Naive thymus-derived CD4-positive, alpha-beta T cell (primary cell): ENCODE data around the gene STUB1. TPM values are rescaled to one million over a fixed set of nuclear protein-coding genes. Genes with fewer than 3 reads are reported as not detected.

ENCODE experiments used
- ATAC-seq: fragments of 150-1000 bp; cut with Tn5 transposase; 2 replicates; pipeline ENCODE4 v1.10.0; 2021; ENCODE audit warnings: mild to moderate bottlenecking, moderate library complexity
- CTCF ChIA-PET: fragments of 350-600 bp; sonication (Branson Sonifier 250); formaldehyde crosslinking; loops from one replicate; lab custom pipeline; 2021; ENCODE audit warnings: antibody characterized with exemption; lab: Charles Lee
- POLR2A ChIA-PET: fragments of 350-600 bp; sonication (Branson Sonifier 250); formaldehyde crosslinking; loops from one replicate; lab custom pipeline; 2021; ENCODE audit warnings: antibody characterized with exemption, inconsistent platforms; lab: Charles Lee
- DNase-seq, 9 donors: peaks; one replicate each; pipeline versions ENCODE4 v3.0.0 to v3.0.0-alpha.2; 2020 to 2022; ENCODE audit warnings: mixed read lengths in 1 of 9
- H3K27ac ChIP-seq: one replicate; pipeline ENCODE4 v1.7.0; 2013; ENCODE audit warnings: mild to moderate bottlenecking, low read depth, low read length, moderate library complexity
- H3K27me3 ChIP-seq, 2 donors: one replicate each; pipeline ENCODE4 v1.7.0; 2013; ENCODE audit warnings: low read length in 2 of 2, mild to moderate bottlenecking in 2 of 2, moderate library complexity in 2 of 2; ENCODE audit not compliant: control insufficient read depth in 2 of 2, insufficient read depth in 2 of 2
- H3K36me3 ChIP-seq, 3 experiments: 1 replicate in 2 of 3; 2 replicates in 1 of 3; pipeline ENCODE4 v1.7.0; 2013; ENCODE audit warnings: low read length in 3 of 3, mild to moderate bottlenecking in 3 of 3, moderate library complexity in 1 of 3; ENCODE audit not compliant: insufficient read depth in 3 of 3, control insufficient read depth in 2 of 3
- H3K4me1 ChIP-seq, 2 donors: one replicate each; pipeline ENCODE4 v1.7.0; 2013; ENCODE audit warnings: low read length in 2 of 2, mild to moderate bottlenecking in 2 of 2, moderate library complexity in 1 of 2; ENCODE audit not compliant: control insufficient read depth in 2 of 2, insufficient read depth in 2 of 2
- H3K4me3 ChIP-seq: 2 replicates; pipeline ENCODE4 v1.7.0; 2013; ENCODE audit warnings: mild to moderate bottlenecking, low read length
- H3K9me3 ChIP-seq, 3 experiments: 1 replicate in 2 of 3; 2 replicates in 1 of 3; pipeline ENCODE4 v1.7.0; 2013; ENCODE audit warnings: low read length in 3 of 3; ENCODE audit not compliant: control insufficient read depth in 2 of 3
- H3K27ac Mint-ChIP-seq, 9 donors: one replicate each; pipeline ENCODE4 v1.8.0; 2020 to 2022; ENCODE audit warnings: mixed read lengths in 9 of 9, mild to moderate bottlenecking in 8 of 9, moderate library complexity in 5 of 9, inconsistent platforms in 2 of 9
- H3K27me3 Mint-ChIP-seq, 5 donors: one replicate each; pipeline ENCODE4 v1.8.0; 2021 to 2022; ENCODE audit warnings: mixed read lengths in 5 of 5, mild to moderate bottlenecking in 1 of 5
- H3K36me3 Mint-ChIP-seq, 5 donors: one replicate each; pipeline ENCODE4 v1.8.0; 2020 to 2022; ENCODE audit warnings: mixed read lengths in 5 of 5, mild to moderate bottlenecking in 3 of 5, inconsistent platforms in 1 of 5
- H3K4me1 Mint-ChIP-seq, 7 donors: one replicate each; pipeline ENCODE4 v1.8.0; 2020 to 2022; ENCODE audit warnings: mixed read lengths in 7 of 7, mild to moderate bottlenecking in 3 of 7, inconsistent platforms in 1 of 7
- H3K4me3 Mint-ChIP-seq, 10 donors: one replicate each; pipeline ENCODE4 v1.8.0; 2020 to 2022; ENCODE audit warnings: mild to moderate bottlenecking in 10 of 10, mixed read lengths in 10 of 10, moderate library complexity in 6 of 10, inconsistent platforms in 2 of 10
- H3K9me3 Mint-ChIP-seq, 11 donors: one replicate each; pipeline ENCODE4 v1.8.0; 2020 to 2022; ENCODE audit warnings: mixed read lengths in 11 of 11, mild to moderate bottlenecking in 4 of 11, inconsistent platforms in 1 of 11, moderate library complexity in 1 of 11
- intact Hi-C, 2 donors: fragments of 100-400 bp; cut with micrococcal nuclease; formaldehyde crosslinking; loops; one replicate each; pipeline ENCODE4 v1.15.1; 2023
- polyA plus RNA-seq, 2 donors: library from polyadenylated mRNA; unstranded; fragments of 300-500 nt; fragmentation: Illumina TruSeq; gene quantifications; one replicate each; pipeline ENCODE4 v1.2.3, GENCODE V29; 2021
- total RNA-seq, 6 experiments: library from RNA in 5 of 6; stranded (reverse) in 5 of 6; gene quantifications; 1 replicate in 5 of 6; 2 replicates in 1 of 6; pipeline ENCODE4 v1.2.3 and lab custom pipeline; 2021 to 2026

Gene STUB1
- total and polyA plus RNA-seq, 7 experiments from 2014 or later = 68.6 to 159 (median 90.6) TPM

DNA sequence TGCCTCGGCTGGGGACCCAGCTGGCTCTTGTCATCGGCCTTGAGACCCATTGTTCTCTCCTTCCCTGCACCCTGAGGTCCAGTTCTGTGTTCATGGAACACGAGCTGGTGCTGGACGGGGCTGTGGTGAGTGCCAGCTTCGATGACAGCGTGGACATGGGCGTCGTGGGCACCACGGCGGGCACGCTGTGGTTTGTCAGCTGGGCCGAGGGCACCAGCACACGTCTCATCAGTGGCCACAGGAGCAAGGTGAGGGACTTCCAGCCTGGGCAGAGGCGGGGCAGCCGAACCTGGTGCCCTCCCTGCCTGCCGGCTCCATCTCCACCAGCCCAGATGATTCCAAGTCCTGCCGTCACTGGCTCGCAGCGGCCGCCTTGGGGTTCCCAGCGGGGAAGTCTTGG is 17.6 kb upstream of the STUB1 start:
- DNase-seq (no peak), ATAC-seq (no peak)
- no peaks in the 10 kb centered on the region for H3K27me3 ChIP-seq
- H3K4me3 Mint-ChIP-seq = no peak overlapping the region
- H3K27ac ChIP-seq = no peak overlapping the region
- CTCF ChIA-PET = no interaction called here
- POLR2A ChIA-PET = interaction anchor here (0.7 kb wide), 1 partner anchor 23 kb away, joined by 3 read pairs; no protein-coding TSS in a partner anchor
- peak overlapping the region in 1 of 9 donors; percentile 25 for H3K27ac Mint-ChIP-seq
- H3K27me3 Mint-ChIP-seq = no peaks in the 10 kb centered on the region
- intact Hi-C loops = no loop called here
- no peak overlapping the region for H3K4me3 ChIP-seq
- H3K4me1 Mint-ChIP-seq = peaks cover 0 to 13% (median 6%) of the 10 kb centered on the region in 7 donors
- H3K4me1 ChIP-seq = peaks cover 8 to 19% of the 10 kb centered on the region in 2 donors
- no peaks in the 10 kb centered on the region for H3K9me3 Mint-ChIP-seq
- H3K36me3 Mint-ChIP-seq = no peaks in the 10 kb centered on the region
- H3K36me3 ChIP-seq = no peaks in the 10 kb centered on the region
- no peaks in the 10 kb centered on the region for H3K9me3 ChIP-seq

DNA sequence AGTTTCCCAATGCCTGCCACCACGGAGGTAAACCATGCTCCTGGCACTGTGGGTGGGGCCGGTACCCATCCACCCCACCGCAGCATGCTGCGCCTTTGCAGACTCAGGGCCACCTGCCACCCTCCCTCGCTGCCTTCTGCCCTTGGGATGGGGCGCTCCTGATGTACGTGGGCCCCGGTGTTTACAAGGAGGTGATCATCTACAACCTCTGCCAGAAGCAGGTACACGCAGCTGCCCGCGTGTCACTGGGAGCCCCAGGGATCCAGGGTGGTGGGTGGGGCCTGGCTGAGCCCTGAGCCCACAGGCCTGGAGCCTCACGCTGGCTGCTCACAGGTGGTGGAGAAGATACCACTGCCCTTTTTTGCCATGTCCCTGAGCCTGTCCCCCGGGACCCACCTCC is 13.6 kb upstream of the STUB1 start:
- Mint-ChIP-seq H3K4me3 (peak overlapping the region in 2 of 10 donors; percentile 78 to 81), H3K4me1 (peaks cover 0 to 10% (median 7%) of the 10 kb centered on the region in 7 donors), H3K27ac (no peak overlapping the region), H3K36me3 (peaks cover 0 to 5% (median 3%) of the 10 kb centered on the region in 5 donors), H3K27me3 (no peaks in the 10 kb centered on the region), H3K9me3 (no peaks in the 10 kb centered on the region)
- ChIA-PET CTCF (interaction anchor here (1.2 kb wide), 1 partner anchor 18 kb away, joined by 4 read pairs; the partner anchor contains the start of gene JMJD8), POLR2A (interaction anchor here (1.1 to 3.5 kb wide), 4 partner anchors 12 to 29 kb away, joined by 3 to 18 read pairs (median 9); no protein-coding TSS in a partner anchor)
- no peak overlapping the region for H3K4me3 ChIP-seq
- DNase-seq (no peak), ATAC-seq (no peak)
- H3K27ac ChIP-seq = no peak overlapping the region
- H3K27me3 ChIP-seq = no peaks in the 10 kb centered on the region
- H3K9me3 ChIP-seq = no peaks in the 10 kb centered on the region
- peaks cover 9 to 13% of the 10 kb centered on the region in 2 donors for H3K4me1 ChIP-seq
- intact Hi-C loops = no loop called here
- H3K36me3 ChIP-seq = peaks cover 0 to 26% (median 3%) of the 10 kb centered on the region in 3 experiments

DNA sequence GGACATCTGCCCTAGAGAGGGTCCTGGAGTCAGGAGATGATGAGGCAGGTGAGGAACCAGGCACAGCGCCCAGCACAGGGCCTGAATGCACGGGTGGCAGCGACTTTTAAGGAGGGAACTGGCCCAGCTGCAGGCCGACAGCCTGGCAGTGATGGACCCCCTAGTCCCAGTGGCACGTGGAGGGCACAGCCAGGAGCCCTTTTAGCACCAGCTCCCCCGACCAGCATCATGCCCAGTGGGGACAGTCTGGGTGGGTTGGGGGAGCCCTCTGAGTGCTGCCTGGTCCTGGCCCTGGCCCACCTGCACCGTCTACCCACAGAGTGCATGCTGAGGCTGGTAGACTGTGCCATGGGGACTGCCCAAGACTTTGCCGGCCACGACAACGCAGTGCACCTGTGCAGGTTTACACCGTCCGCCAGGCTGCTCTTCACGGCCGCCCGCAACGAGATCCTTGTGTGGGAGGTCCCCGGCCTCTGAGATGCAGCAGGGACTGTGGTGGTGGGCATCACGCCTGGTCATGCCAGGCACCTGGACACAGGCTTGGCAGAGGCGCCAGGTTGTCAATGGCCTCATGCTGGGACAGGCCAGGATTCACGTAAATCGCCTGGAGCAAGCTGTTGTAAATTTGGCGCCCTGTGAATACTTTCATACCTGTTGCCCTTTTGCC is 13.0 kb upstream of the STUB1 start:
- Mint-ChIP-seq H3K4me3 (peak overlapping the region; percentile 68 to 84 (median 78)), H3K36me3 (peaks cover 0 to 5% (median 3%) of the 10 kb centered on the region in 5 donors), H3K27me3 (no peaks in the 10 kb centered on the region), H3K9me3 (no peaks in the 10 kb centered on the region), H3K27ac (peak overlapping the region in 7 of 9 donors; percentile 61 to 93 (median 86)), H3K4me1 (peaks cover 0 to 10% (median 6%) of the 10 kb centered on the region in 7 donors)
- CTCF ChIA-PET = interaction anchor here (0.6 to 1.3 kb wide), 4 partner anchors 12 to 29 kb away, joined by 3 to 4 read pairs (median 4); partner anchors contain the start of gene JMJD8
- ATAC-seq (no peak), DNase-seq (no peak)
- intact Hi-C loops = no loop called here
- H3K27me3 ChIP-seq = no peaks in the 10 kb centered on the region
- H3K36me3 ChIP-seq = peaks cover 0 to 33% (median 3%) of the 10 kb centered on the region in 3 experiments
- H3K4me3 ChIP-seq = peak overlapping the region; percentile 42
- POLR2A ChIA-PET = interaction anchor here (0.7 to 5.3 kb wide), 10 partner anchors 9 to 98 kb away, joined by 3 to 33 read pairs (median 7); partner anchors contain the start of genes JMJD8, METTL26, STUB1 and WDR24
- peak overlapping the region; percentile 75 for H3K27ac ChIP-seq
- H3K9me3 ChIP-seq = no peaks in the 10 kb centered on the region
- H3K4me1 ChIP-seq = peaks cover 9 to 12% of the 10 kb centered on the region in 2 donors

DNA sequence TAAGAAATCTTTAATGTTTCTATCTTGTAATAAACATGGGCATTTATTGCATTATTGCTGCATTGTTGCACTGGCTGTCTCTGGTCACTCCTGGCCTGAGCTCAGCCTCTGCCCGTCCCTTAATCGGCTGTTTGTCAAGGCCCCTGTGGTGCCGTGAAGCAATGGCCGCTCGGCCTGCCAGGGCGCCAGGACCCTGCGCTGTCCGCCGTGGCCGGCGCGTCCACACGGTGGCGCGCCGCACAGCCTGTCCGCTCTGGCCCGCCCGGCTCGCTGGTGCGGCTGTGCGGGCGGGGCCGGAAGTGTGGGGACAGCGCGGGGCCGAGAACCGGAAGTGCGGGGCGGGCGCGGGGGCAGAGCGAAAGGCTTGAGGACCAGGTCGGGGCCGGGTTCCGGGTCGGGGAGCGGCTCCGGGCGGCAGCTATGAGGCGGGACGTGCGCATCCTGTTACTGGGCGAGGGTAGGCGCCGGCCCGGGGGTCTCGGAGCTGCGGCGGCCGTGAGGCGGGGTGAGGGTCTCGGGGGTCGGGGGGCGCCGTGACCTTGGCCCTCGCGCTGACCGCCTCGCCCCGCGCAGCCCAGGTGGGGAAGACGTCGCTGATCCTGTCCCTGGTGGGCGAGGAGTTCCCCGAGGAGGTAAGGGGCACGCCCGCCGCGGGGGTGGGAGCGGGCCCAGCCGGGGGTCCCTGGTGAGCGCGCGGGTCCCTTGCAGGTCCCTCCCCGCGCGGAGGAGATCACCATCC is 12.3 kb upstream of the STUB1 start, which contains the start of gene RHOT2:
Gene RHOT2, plus strand, starts transcription at position 353 of the 739 bp plus-strand sequence. Its CDS starts 68 bp downstream, at position 421.
- H3K4me1 Mint-ChIP-seq = peaks cover 0 to 10% (median 6%) of the 10 kb centered on the region in 7 donors
- H3K4me3 Mint-ChIP-seq = peak within 1 kb of the TSS; percentile 71 to 84 (median 80)
- peak within 1 kb of the TSS; percentile 75 for H3K27ac ChIP-seq
- peaks cover 0 to 7% (median 3%) of the 10 kb centered on the region in 5 donors for H3K36me3 Mint-ChIP-seq
- H3K9me3 Mint-ChIP-seq = no peaks in the 10 kb centered on the region
- H3K4me3 ChIP-seq = peak within 1 kb of the TSS; percentile 42
- H3K36me3 ChIP-seq = peaks cover 0 to 40% (median 3%) of the 10 kb centered on the region in 3 experiments
- H3K27me3 Mint-ChIP-seq = no peaks in the 10 kb centered on the region
- no peaks in the 10 kb centered on the region for H3K27me3 ChIP-seq
- H3K9me3 ChIP-seq = no peaks in the 10 kb centered on the region
- peaks cover 9 to 12% of the 10 kb centered on the region in 2 donors for H3K4me1 ChIP-seq
- intact Hi-C loops = loop anchor here (1.0 to 2.0 kb wide), 7 partner anchors 11 to 32 kb away; partner anchors contain the start of genes JMJD8 (in 2 of the 2), METTL26 (in 2 of the 2), WDR24 (in 1 of the 2) and WDR90 (in 1 of the 2)
- DNase-seq (peak; percentile 73 to 99 (median 87)), ATAC-seq (peak; percentile 99)
- POLR2A ChIA-PET = interaction anchor here (0.6 to 5.3 kb wide), 12 partner anchors 9 to 144 kb away, joined by 3 to 33 read pairs (median 6); partner anchors contain the start of genes JMJD8, METTL26, STUB1 and WDR24
- peak within 1 kb of the TSS in 8 of 9 donors; percentile 61 to 93 (median 86) for H3K27ac Mint-ChIP-seq
- CTCF ChIA-PET = interaction anchor here (0.6 to 1.3 kb wide), 4 partner anchors 11 to 30 kb away, joined by 3 to 4 read pairs (median 4); partner anchors contain the start of gene JMJD8

DNA sequence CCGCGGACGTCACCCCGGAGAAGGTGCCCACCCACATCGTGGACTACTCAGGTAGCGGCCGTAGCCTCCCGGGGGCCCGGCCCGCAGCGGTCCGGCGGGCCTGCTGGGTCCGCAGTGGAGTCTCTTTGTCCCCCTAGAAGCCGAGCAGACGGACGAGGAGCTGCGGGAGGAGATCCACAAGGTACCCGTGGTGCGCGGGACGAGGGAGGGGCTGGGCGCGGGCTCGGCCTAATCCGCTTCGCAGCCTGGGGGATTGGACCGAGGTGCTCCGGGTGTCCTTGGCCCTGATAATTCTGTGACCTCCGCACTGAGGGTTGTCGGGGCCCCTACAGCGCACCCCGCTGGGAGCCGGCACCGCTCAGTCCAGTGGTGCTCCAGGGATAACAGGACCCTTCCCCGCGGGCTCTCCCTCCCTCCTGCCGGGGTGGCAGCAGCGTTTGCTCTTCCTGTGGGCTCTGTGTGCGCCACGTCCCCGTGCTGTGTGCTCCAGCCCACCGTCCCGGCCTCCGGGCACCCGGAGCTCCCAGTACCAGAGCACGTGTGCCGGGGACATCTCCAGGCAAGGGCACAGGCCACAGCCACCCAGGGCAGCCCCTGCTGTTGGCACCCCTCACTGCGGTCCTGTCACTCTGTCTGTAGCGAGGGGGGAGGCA is 11.6 kb upstream of the STUB1 start:
- H3K4me1 ChIP-seq = peaks cover 9 to 12% of the 10 kb centered on the region in 2 donors
- peaks cover 0 to 47% (median 3%) of the 10 kb centered on the region in 3 experiments for H3K36me3 ChIP-seq
- Mint-ChIP-seq H3K4me1 (peaks cover 0 to 10% (median 6%) of the 10 kb centered on the region in 7 donors), H3K36me3 (peaks cover 0 to 8% (median 3%) of the 10 kb centered on the region in 5 donors), H3K27ac (peak overlapping the region in 5 of 9 donors; percentile 58 to 85 (median 67)), H3K4me3 (peak overlapping the region; percentile 52 to 83 (median 78)), H3K27me3 (no peaks in the 10 kb centered on the region), H3K9me3 (no peaks in the 10 kb centered on the region)
- no peaks in the 10 kb centered on the region for H3K9me3 ChIP-seq
- H3K27me3 ChIP-seq = no peaks in the 10 kb centered on the region
- intact Hi-C loops = loop anchor here (1.0 to 2.0 kb wide), 7 partner anchors 11 to 32 kb away; partner anchors contain the start of genes JMJD8 (in 2 of the 2), METTL26 (in 2 of the 2), WDR24 (in 1 of the 2) and WDR90 (in 1 of the 2)
- H3K27ac ChIP-seq = peak overlapping the region; percentile 75
- DNase-seq = no peak
- ChIA-PET CTCF (interaction anchor here (1.1 to 1.3 kb wide), 2 partner anchors 11 to 31 kb away, joined by 3 to 4 read pairs; no protein-coding TSS in a partner anchor), POLR2A (interaction anchor here (0.6 to 5.3 kb wide), 12 partner anchors 8 to 144 kb away, joined by 3 to 33 read pairs (median 6); partner anchors contain the start of genes METTL26, STUB1, WDR24 and WDR90)
- peak overlapping the region; percentile 42 for H3K4me3 ChIP-seq
- ATAC-seq = no peak
